Panc1 (cell line): ENCODE data around the gene ZNF609.

ENCODE experiments used
- CTCF ChIP-seq: fragments of 450-650 bp; IDR thresholded peaks from 2 replicates; pipeline ENCODE4 v1.5.1; 2017; ENCODE audit warnings: mild to moderate bottlenecking
- POLR2AphosphoS5 ChIP-seq: IDR thresholded peaks from 2 replicates; pipeline ENCODE4 v1.6.1; 2012; ENCODE audit warnings: mild to moderate bottlenecking, low read depth, low read length, moderate library complexity
- REST ChIP-seq, 2 experiments: IDR thresholded peaks; 2 replicates each; pipeline ENCODE4 v1.6.1; 2011 to 2012; ENCODE audit warnings: low read depth in 2 of 2, control low read depth in 1 of 2, low read length in 1 of 2, mild to moderate bottlenecking in 1 of 2, moderate library complexity in 1 of 2; ENCODE audit not compliant: insufficient read depth in 1 of 2
- SIN3A ChIP-seq: IDR thresholded peaks from 2 replicates; pipeline ENCODE4 v1.6.1; 2012; ENCODE audit warnings: low read depth, mild to moderate bottlenecking, low read length, moderate library complexity, borderline replicate concordance; ENCODE audit not compliant: insufficient read depth

- TF ChIP-seq CTCF (no peak), POLR2AphosphoS5 (no peak), SIN3A (no peak), REST (IDR thresholded peaks at IDR 0.05; ENCODE audit: insufficient read depth in 1 of 2, low read depth in 2 of 2, low read length in 1 of 2) (no peak)
These were observed 2.1 kb downstream of the ZNF609 start for GRCh38 chr15:64462492-64462891.
